GM21717 (cell line): Measurements from ENCODE around the gene USP14.

Experiments
- ATAC-seq: cut with Tn5 transposase; IDR thresholded peaks from one replicate; pipeline ENCODE4 v1.9.1; 2021; ENCODE audit warnings: mild to moderate bottlenecking, moderate library complexity; ENCODE audit not compliant: unreplicated experiment

Gene USP14

DNA sequence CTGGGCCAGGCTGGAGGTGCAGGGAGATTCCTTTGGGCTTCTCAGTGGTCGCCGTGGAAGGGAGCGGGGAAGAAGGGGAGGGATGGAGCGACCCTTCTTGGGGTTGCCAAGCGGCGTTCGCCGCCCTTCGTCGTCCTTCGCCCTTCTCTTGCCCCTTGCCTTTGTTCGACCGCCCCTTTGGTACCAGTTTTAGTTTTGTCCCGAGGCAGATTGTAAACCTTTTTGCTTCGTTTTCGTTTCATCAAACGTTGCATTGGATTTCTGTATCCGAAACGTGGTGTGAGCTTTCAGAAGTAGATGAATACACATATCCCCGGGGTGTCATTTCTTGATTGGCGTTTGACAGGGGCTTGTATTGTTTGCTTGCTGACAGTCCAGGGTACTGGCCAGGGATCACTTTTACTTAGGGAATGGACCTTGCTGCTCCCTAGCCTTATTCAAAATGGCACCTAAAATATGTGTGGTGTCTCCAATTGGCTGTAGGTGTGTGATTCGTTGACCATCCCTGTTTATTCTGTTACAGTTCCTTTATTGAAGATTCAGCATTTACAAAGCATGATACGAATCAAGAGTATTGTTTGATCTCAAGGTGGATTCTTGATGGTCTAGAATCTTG, 788 bp downstream of the USP14 start:
- ATAC-seq = peak; percentile 13

DNA sequence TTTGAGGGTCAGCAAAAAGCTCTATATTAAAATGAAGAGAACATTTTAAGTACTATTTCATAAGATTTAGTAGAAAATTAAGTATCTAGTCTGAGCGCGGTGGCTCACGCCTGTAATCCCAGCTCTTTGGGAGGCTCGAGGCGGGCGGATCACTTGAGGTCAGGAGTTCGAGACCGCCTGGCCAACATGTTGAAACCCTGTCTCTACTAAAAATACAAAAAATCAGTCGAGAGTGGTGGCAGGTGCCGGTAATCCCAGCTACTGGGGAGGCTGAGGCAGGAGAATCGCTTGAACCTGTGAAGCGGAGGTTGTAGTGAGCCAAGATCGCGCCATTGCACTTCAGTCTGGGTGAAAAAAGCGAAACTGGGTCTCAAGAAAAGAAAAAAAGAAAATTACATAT, 1.6 kb downstream of the USP14 start:
- ATAC-seq = no peak

DNA sequence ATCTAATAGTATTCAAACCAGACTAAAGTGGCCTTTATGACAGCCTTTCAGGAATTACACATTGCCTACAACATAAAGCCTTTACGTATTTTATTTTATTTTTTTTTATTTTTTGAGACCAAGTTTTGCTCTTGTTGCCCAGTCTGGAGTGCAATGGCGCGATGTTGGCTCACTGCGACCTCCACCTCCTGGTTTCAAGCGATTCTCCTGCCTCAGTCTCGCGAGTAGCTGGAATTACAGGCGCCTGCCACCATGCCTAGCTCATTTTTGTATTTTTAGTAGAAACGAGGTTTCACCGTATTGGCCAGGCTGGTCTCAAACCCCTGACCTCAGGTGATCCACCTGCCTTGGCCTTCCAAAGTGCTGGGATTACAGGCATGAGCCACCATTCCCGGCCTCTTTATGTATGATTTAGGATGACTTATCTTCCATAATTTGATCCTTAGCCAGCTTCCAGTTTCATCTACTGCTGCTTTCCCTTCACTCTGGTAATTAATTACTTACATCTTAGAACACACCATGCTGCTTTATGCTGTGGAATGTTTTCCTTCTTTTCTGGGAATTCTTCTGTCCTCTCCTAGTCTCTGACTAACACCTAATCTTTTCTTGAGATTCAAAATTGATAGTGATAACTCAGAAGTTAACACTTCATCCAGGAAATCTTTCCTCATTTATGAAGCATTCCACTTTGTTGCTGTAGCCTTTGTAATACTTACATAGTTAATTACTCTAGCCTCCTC, 2.6 kb downstream of the USP14 start:
- no peak for ATAC-seq

DNA sequence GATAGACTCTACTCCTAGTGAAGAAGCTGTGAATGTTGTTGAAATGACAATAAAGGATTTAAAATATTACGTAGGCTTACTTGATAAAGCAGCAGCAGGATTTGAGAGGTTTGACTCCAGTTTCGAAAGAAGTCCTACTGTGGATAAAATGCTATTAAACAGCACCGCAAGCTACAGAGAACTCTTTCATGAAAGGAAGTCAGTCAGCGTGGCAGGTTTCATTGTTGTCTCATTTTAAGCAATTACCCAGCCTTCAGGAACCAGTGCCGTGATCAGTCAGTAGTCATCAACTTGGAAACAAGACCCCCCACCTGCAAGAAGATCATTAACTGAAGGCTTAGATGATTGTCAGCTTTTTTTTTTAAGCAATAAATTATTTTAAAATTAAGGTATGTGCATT, 14.0 kb downstream of the USP14 start:
- ATAC-seq = no peak

DNA sequence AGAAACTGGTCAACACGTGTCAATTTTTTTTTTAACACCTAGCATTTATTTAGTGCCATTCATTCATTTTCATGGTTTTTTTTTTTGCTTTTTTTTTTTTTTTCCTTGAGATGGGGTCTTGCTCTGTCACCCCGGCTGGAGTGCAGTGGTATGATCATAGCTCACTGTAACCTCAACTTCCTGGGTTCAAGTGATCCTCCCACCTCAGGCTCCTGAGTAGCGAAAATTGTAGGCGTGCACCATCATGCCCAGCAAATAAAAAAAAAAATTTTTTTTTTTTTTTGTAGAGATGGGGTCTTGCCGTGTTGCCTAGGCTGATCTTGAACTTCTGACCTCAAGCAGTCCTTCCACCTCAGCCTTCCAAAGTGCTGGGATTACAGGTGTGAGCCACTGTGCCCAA, 21.1 kb downstream of the USP14 start:
- no peak for ATAC-seq

- ATAC-seq = no peak
Measured at GRCh38 chr18:181711-182110, 23.4 kb downstream of the USP14 start.

GRCh38 chr18:183769-184168, 25.4 kb downstream of the USP14 start:
- no peak for ATAC-seq

DNA sequence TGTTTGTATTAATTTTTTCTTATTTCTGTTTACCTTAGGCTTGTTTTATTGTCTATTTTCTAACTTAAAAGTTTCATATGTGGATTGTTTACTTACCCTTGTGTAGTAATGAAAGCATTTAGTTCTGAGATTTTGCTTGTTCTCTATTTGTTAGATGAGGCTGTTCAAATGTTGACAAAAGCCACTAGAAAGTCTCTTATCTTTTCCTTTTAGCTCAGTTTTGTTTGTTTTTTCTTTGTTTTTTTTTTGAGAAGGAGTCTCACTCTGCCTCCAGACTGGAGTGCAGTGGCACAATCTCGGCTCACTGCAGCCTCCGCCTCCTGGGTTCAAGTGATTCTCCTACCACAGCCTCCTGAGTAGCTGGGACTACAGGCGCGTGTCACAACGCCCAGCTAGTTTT, 30.9 kb downstream of the USP14 start:
- no peak for ATAC-seq

DNA sequence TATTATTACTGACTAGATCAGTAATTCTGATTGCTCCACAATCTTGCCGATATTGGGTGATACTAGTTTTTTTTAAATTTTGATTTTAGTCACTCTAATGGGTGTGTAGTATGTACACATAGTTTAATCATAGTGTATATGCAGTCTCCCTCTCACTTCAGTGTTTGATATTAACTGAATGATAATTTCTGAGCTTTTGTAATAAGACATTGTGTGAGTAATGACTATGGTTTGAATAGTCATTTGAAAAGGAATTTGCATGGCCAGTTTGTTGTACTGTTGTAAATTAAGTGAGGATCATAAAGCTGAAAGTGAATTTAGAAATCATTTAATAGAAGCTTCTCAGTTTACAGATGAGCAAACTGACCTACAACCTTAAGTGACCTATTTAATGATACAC, 33.4 kb downstream of the USP14 start:
- no peak for ATAC-seq

DNA sequence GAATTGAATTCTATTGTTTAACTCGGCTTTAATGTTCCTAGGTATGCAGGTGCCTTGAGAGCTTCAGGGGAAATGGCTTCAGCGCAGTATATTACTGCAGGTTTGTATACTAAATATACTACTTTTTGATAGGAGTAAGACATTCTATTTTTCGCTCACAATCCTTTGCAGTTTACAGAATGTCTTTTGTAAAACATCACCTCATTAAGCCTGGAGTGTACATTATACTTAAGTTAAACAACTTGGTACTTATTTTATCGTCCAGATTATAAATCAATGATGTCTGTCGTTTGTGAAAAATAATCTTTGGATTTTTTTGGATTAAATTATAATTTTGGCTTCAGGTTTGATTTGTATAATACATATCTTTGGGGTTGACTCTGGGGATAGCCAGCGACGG, 34.4 kb downstream of the USP14 start:
- no peak for ATAC-seq

GRCh38 chr18:195651-196050, 37.3 kb downstream of the USP14 start:
- no peak for ATAC-seq

GRCh38 chr18:199214-199613, 40.9 kb downstream of the USP14 start:
- no peak for ATAC-seq

GRCh38 chr18:199768-200167, 41.4 kb downstream of the USP14 start:
- no peak for ATAC-seq

- ATAC-seq = no peak
Measured at GRCh38 chr18:210075-210474, 51.7 kb downstream of the USP14 start.

GRCh38 chr18:210733-211132, 52.4 kb downstream of the USP14 start:
- no peak for ATAC-seq

GRCh38 chr18:211582-211981, 53.2 kb downstream of the USP14 start:
- no peak for ATAC-seq

DNA sequence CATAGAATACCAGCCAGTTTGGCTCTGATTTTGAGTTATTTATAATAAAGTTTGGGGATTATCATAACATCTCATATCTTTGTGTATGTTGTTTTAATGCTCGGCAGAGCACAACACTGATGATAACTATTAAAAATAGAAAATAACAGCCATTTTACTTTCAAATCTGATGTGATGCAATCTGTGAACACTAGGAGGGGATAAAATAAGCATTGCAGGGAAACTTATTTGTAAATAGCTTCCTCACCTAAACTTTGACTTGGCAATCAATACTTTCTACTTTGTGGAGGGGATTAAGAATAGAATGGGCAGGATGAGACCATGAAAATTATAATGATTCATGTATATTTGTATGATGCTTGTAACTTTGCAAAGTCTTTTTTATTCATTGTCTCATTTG, 54.4 kb downstream of the USP14 start:
- no peak for ATAC-seq

DNA sequence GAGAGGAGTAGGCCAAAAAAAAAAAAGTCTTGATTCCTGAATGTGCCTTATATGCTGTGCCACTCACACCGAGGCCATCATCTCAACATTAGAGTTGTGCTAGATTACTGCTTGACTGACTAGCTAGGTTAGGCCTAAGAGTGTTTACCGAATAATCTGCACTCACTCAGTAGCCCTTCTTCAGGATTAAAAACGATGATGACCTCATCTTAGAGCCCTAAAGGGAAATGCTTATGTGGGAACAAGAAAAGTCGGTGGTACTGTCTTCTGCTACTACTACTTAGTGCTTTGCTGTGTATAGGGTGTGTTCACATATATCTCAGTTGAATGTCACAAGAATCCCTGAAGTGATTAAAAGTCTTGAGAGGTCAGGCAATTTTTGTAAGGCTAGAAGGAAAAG, 55.1 kb downstream of the USP14 start:
- no peak for ATAC-seq

DNA sequence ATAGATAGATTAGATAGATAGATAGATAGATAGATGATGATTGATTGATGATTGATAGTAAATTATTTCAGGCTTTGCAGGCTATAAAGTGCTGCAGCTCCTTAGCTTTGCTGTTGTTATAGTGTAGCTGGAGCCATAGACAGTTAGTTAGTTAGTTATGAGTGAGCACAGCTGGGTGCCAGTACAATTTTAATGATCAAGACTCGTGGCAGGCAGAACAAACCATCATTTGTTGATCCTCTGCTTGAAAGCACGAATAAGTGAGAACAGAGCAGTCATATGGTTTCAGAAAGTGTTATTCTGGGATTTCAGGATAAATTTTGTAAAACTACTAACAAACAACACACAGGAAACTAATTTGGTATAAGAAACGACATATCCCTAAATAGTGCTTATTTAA, 55.6 kb downstream of the USP14 start:
- no peak for ATAC-seq

DNA sequence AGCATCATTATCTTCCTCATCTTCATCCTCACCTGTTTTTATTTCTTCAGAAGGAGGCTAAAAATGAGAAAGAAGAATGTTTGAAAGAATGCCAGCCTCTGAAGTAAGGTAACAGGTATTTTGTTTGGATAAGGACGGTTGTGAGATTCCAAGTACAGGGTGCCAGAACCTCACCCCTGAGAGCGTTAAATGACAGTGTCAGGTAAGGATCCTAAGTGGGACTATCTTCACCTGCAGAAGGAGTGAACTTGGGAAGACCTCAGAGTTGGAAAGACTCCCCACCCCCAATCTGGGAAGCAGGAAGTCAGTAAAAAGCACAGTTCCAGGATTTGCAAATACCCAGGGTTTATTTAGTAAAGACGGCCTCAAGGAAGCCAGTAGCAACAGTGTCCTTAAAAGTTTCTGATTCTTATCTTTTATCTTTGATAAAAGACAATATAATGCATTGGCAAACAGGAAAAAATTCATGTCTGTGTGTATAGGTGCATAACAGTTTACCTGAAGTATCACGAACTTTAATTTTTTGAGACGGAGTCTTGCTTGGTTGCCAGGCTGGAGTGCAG, 57.2 kb downstream of the USP14 start:
- no peak for ATAC-seq

- ATAC-seq = no peak
Measured at GRCh38 chr18:217532-218336, 59.4 kb downstream of the USP14 start.

GRCh38 chr18:220708-221107, 62.4 kb downstream of the USP14 start:
- no peak for ATAC-seq
